Stimulated activated CD4-positive, alpha-beta T cell treated with anti-CD3 and anti-CD28 coated beads, Interleukin-1b, Interleukin-23, amount 100 ng/mL, for 4 hours (primary cell): Measurements from ENCODE around the gene USP36.
A peak's percentile ranks its signal among the peaks of the same experiment; 100 is the strongest.
"Not testable (repeated sequence)": the region's sequence is repeated elsewhere in the genome, so short reads cannot be mapped to it uniquely, and the experiment has no call there.

Experiments used
- DNase-seq, 2 donors: peaks; one replicate each; pipeline ENCODE4 v3.0.0-alpha.2; 2020; ENCODE audit warnings: low read depth in 2 of 2

USP36 gene

DNA sequence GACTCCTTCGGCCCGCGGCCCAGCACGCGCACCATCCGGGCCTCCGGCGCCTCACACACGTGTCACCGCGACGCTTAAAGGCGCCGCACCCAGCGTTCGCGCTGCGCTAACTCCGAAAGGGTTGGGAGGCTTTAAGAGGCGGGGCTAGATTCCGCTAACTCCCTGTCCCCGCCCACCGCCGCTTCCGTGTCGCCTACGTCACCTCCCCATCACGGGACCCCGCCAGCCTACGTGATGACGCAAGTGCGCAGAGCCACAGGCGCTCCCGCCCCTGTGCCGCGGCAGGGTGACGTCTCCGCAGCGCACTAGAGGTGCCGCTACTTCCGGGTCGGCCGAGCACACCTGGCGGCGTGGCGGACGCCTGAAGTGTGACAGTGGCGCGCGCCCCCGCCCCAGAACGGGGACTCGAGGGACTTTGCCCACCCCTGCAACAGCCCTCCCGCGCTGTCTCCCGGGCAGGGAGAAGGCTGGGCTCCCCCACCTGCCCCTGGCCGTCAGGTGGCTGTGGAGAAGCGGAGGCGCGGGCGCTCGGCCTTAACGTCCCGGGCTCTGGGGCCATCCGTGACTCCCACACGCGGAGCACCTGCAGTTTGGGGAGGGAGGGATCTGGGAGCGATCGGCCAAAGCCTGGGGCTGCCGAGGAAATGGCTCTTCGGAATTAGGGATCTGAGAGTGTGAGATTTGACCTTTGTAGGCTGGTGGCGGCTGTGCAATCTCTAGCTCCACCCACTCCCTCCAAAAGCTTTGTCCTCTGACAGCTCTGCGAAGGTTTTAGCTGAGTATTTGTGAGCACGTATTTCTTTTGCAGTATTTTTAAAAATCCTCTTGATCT lies at the start of gene USP36:
Gene USP36 (minus strand): TSS at position 35 of the 832 bp plus-strand sequence. CDS start 4,451 bp downstream, outside the sequence.
- DNase-seq = peak; percentile 99 to 100

DNA sequence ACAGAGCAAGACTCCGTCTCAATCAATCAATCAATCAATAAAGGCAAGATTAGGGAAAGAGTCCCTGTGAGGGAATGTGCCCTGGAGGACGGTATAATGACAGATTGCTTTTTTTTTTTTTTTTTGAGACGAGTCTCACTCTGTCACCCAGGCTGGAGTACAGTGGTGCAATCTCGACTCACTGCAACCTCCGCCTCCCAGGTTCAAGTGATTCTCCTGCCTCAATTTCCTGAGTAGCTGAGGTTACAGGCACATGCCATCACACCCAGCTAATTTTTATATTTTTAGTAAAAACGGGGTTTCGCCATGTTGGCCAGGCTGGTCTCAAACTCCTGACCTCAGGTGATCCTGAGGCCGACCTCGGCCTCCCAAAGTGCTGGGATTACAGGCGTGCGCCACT lies 49.5 kb upstream of the USP36 start:
- not testable (repeated sequence) for DNase-seq

DNA sequence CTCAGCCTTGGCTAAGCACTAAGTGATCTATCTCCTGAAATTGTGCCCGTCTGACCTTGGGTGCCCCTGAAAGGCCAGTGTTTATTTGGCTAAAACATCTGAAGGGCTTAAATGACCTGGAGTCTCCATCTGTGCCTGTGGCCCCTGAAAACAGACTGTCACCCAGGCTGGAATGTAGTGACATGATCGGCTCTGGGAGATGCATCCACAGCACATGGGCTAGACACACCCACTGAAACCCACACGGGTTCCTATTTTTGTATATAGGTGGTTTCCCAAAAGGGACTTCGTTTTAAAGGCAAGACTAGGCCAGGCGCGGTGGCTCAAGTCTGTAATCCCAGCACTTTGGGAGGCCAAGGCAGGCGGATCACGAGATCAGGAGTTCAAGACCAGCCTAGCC lies 48.9 kb upstream of the USP36 start:
- no peak for DNase-seq

- DNase-seq = no peak
Measured at GRCh38 chr17:78888941-78889518, 48.4 kb upstream of the USP36 start.

- no peak for DNase-seq
Measured at GRCh38 chr17:78886954-78887353, 46.3 kb upstream of the USP36 start.

- DNase-seq = no peak
Measured at GRCh38 chr17:78885956-78886355, 45.3 kb upstream of the USP36 start.

- DNase-seq = no peak
Measured at GRCh38 chr17:78884876-78885667, 44.5 kb upstream of the USP36 start.

DNA sequence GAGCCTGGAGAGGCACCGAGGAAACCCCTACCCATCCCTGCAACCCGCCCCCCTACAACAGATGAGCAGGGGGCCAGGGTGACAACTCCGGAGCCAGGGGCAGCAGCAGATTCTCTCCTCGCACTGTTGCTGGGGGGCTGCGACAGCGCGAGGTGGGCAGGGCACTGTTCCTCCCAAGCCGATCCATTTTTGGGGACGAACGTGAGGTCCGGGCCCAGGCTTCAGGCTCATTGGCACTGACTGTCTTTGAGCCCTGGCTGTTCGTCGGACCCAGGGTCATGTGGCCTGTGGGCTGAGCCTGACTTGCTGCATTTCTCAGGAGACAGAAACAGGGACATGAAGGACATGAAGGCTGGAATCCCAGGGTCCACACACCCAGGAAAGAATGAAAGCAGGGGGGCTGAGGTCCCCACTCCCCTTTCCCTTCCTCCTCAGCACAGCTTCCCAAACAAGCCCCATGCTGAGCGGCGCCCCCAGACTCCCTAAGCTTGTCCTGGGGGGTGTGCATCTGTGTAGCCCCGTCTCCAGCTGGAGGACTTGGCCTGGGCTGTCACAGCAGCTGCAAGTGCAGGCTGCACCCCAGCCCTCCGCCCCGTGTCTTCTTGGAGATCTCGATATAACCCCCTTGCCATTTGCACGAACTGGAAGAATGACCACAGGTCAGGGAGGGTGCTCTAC lies 43.7 kb upstream of the USP36 start:
- no peak for DNase-seq

- DNase-seq = no peak
Measured at GRCh38 chr17:78883533-78884131, 43.0 kb upstream of the USP36 start.

GRCh38 chr17:78883089-78883532 lies 42.5 kb upstream of the USP36 start:
- DNase-seq = no peak

DNA sequence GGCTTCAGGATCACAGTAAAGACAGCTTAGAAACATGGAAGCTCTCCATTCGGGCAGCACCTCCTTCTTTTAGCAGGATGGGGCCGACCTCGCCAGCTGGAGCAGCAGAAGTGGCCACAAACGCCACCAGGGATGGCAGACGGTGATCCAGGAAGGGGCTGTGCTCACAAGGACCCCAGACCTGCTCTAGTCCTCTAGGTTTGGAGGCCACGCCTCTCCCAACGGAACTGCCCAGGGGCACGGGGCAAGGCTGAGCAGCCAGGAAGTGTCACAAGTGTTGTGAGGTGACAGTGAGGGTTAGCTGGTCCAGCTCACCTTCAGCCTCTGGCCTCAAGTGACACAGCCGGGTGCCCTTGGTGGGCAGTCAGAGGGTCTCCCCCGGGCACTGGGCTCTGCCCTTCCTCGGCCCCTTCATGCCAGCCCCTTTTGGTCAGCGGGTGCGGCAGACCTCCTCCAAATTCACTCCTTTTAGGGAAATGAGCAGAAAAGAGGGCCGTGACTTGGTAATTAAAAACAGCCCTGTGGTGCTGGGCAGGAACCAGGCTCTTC lies 42.0 kb upstream of the USP36 start:
- DNase-seq = no peak

DNA sequence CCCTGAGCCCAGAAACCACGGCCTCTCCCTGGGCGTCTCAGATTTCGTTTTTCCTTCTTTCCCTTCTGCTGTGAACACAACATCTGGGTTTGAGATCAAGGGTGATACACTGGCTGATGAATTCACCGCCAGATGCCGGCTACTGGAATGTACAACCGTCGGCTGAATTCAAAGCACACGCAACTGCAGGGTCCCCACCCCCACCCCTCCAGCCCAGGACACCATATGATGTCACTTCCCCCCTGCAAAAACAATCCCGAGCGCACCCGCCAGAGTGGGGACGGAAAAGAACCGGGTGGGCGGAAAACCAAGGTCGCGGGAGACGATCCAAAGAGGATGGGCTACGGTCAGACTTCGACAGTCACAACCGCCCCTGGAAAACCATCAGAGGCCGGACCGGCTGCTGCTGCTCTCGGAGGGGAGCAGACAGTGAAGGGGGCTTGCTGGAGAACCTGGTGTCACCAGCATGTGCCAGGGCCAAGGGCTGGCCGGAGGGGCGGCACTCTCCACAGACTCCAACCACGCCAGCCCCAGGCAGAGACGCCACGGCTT lies 39.1 kb upstream of the USP36 start:
- no peak for DNase-seq

GRCh38 chr17:78878871-78879527 lies 38.4 kb upstream of the USP36 start:
- no peak for DNase-seq

DNA sequence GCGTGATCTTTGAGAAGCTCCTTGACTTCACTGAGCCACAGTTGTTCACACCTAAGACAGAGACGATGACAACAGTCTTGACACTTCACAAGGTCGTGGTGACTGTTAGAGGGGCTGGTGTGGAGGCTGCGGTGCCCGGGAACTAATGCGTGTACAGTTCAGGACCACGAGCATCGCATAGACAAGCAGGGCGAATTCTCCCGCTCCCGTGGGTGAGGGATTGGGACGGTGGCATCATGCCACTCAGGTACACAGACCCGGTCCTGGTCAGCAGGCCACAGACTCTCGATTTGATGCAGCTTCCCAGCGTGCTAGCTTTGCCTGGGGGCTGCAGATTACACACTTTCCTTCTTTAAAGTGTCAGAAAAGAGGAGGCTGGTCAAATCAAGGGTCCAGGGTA lies 37.6 kb upstream of the USP36 start:
- no peak for DNase-seq

GRCh38 chr17:78876954-78877517 lies 36.4 kb upstream of the USP36 start:
- not testable (repeated sequence) for DNase-seq

DNA sequence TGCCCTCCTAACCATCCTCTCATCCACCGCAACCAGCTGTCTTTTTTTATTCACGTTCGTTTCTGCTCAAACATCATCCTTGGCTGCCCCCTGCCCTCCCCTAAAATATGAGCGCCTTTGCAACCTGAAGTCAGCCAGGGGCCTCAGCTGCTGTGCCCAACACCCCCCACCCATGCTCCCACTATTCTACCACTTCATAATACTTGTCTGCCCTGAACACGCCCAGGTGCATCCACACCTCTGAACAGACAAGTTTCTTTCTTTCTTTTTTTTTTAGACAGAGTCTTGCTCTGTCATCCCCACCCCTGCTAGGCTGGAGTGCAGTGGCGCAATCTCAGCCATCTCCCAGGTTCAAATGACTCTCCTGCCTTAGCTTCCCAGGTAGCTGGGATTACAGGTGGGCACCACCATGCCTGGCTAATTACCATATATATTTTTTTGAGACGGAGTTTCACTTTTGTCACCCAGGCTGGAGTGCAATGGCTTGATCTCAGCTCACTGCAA lies 35.5 kb upstream of the USP36 start:
- DNase-seq = no peak

DNA sequence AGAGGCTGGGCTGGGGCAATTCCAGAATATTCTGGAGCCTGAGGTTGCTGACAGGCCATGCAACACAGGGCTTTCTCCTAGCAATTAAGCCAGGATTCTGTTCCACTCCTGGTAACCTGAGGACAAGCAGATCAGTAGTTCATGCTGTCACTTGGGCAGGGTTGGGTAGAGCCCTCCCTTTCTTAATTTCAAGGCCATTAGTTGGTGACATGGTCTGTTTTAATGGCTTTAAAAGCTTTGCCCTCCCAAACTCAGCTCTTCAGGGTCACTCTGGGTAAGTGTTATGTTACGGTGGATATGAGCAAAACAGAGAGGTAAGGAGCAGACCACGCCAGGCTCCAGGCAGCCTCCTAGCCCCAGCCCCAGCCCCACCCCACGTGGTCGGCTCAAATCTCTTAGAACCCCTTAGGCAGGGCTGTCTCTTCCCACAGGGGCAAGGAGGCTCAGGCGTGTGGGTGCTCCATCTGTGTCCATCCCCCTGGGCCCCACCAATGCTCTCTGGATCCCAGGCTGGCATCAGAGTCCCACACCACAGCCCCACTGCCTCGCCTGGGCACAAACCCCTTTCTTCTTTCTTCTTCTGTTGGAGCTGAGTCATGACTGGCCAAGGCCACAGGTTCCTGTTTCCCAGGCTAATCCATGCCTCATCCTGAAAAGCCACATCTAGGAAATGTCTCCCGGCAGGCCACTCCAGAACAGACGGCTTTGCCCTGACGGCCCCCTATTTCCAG lies 34.9 kb upstream of the USP36 start:
- DNase-seq = no peak

DNA sequence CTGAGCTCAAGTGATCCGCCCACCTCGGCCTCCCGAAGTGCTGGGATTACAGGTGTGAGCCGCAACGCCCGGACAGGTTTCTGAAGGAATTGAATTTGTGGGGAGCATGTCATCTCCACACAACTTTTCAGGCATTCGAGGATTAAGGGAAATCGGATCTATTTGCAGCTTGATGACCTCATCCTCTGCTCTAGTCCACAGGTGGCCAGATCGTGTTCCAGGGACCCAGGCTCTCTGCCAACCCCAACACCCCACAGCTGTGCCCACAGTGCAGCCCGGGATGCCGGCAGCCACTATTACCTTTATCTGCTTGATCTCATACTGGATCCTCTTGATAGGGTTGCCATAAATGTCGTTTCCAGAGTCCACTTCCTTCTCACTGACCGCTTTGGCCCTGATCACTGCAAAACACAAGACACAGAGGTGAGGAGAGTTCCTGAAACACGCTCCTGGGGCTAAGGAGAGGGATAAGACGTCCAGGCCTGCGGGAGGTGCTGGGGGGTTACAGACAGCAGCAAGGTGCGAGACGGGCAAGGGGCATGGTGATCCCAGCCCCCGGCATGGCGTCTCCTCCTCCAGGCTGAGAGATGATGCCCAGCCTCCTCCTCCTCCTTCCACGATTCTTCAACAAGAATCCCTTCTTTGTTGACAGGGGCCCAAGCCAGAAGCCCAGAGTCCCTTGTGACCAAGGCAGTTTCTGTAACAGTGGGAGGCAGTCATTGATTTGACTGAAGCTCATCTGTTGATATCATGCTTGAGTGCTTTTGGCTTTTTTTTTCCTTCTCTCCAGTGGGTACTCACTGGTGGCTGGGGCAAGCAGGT lies 33.1 kb upstream of the USP36 start:
- no peak for DNase-seq
